HUDEP-2 (cell line): ENCODE data around the gene CFLAR.
A peak's percentile ranks its signal among the peaks of the same experiment; 100 is the strongest.
"Not testable (repeated sequence)": the region's sequence is repeated elsewhere in the genome, so short reads cannot be mapped to it uniquely, and the experiment has no call there.

Experiments
- DNase-seq, 76 experiments: peaks; one replicate each; lab custom pipeline; 2025; ENCODE audit not compliant: unreplicated experiment in 76 of 76; lab: John Stamatoyannopoulos, UW

CFLAR gene

GRCh38 chr2:201118121-201118960 is 2.4 kb downstream of the CFLAR start:
- DNase-seq, result peak in 74 of 76 experiments; percentile 20 to 90 (median 76)

DNA sequence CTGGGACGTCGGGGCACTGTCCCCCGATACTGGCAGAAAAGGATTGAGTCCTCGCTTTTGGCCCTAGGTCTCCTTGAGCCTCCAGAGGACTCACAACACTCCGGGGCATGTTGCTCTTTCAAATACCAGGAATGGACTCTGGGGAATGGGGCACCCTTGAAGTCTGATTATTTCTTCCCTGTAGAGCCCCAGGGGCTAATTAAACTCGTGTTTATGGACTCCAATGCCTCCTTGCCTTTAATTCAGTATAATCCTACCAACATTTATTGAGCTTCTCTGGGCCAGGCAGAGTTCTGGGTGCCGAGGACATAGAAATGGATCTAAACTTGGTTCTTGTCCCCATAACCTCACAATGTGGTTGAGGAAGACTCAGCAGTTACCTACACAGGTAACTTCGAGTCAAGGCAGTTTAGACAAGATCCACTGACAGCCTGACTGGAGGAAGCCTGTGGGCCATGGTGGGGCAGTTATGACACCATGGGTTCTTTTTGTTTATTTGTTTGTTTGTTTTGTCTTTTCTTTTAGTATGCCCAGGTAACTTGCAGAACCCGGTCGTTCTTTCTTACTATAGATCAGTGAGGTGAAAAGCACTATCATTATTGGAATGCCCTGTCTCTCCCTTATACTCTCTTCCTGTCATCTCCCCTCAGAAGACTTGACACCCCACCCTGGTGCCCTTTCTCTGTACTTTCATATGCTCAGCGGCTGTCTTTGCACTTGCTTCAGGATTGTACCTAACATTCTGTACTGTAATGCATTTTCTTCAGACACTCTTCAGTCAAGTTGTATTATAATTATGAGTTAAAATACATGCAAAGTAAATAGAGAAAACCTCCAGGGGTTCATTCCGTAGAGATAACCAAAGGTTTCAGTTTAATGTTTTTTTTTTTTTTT is 3.2 kb downstream of the CFLAR start:
- DNase-seq, result peak in 27 of 76 experiments; percentile 8 to 76 (median 49)

GRCh38 chr2:201122276-201122675 is 6.3 kb downstream of the CFLAR start:
- no peak for DNase-seq

- DNase-seq, result peak in 18 of 76 experiments; percentile 7 to 46 (median 20)
Measured at GRCh38 chr2:201126308-201127151, 10.6 kb downstream of the CFLAR start.

DNA sequence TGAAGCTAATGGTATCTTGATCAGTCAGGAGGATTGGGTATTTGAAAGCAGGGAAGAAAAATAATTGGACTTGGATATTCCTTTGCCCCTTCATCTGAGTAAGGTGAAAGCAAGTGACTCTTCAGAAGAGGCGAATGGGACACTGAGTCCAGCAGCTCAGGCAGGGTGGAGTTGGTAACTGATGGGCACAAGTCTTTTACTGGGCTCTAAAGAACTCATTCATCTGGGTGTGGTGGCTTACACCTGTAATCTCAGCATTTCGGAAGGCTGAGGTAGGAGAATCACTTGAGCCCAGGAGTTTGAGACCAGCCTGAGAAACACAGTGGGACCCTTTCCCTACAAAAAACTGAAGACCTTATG is 11.2 kb downstream of the CFLAR start:
- DNase-seq, result peak in 3 of 76 experiments; percentile 38 to 46 (median 44)

DNA sequence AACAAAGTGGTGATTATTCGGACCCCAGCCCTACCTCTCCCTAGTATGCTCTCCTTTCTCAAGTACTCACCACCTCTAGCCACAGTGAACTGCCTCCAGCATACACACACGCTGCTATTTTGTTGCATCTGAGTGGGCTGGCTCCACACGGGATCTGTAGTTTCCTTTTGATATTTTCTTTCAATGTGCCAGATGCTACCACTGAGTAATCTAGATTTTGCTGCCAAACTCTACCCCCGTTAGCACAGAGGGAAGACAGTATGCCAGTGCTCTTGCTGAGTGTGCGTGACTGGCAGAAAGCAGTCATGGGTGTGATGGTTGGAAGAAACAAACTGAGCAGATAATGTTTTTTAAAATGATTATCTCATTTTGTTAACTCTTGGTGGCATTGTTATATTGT is 11.6 kb downstream of the CFLAR start:
- peak in 67 of 76 experiments; percentile 1 to 75 (median 38) for DNase-seq

DNA sequence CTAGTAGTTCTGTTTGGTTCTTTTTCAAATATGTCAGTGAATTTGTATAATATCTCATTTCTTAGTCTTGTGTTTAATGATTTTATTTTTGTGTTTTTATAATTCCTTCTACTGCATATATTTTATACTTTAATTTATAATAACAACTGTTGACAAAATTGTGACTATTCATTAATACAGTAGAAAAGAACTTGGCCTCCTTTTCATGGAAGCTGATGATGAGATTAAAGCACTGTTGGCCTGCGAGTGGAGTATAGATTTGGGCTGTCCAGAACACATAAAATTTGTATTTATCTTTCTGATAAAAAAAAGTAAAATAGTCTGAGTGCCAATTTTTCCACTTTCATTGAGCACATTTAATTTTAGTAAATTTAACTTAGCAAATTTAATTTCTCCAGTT is 12.1 kb downstream of the CFLAR start:
- DNase-seq, result peak in 1 of 76 experiments; percentile 24

DNA sequence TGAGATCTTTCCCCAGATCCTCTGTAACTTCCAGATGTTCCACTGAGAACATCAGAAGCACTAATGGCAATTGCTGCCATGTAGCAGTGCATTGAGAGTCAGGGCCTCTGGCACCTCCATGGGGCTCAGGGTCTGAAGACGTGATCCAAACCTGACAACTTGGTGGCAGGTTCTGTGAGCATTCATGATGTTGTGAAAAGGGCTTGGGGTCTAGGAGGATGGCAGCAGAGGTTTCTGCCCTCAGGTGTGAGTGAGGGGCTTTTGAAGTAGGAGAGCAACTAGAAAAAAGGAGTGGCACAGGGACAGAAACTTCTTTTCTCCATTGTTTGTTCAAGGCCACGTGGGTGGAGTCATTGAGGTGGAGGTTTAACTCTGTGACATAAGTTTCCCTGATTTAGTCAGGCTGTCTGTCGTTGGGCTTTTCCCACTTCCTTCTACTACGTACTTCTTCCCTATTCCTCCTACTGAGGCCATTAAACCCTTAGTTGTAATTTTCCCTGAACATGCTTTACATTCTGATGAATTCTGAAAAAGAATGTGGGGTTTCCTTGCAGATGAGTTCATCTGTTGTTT is 13.1 kb downstream of the CFLAR start:
- peak in 3 of 76 experiments; percentile 14 to 34 (median 26) for DNase-seq

- peak in 18 of 76 experiments; percentile 1 to 53 (median 26) for DNase-seq
Measured at GRCh38 chr2:201130524-201131186, 14.7 kb downstream of the CFLAR start.

- no peak for DNase-seq
Measured at GRCh38 chr2:201132518-201132917, 16.6 kb downstream of the CFLAR start.

DNA sequence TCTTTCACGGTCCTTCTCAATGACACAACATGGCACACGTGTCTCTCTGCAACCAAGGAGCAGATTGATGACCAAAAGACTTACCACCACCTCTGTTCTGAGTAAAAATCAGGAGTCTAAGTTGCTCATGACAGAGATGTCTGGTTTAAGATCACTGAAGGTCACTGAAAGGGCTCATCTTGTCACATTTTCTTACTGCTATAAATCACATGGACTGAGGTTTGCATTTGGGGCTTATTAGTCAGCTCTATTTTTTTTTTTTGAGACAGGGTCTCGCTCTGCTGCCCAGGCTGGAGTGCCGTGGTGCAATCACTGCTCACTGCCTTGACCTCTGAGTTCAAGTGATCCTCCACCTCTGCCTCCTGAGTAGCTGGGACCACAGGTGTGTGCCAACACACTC is 19.4 kb downstream of the CFLAR start:
- no peak for DNase-seq

DNA sequence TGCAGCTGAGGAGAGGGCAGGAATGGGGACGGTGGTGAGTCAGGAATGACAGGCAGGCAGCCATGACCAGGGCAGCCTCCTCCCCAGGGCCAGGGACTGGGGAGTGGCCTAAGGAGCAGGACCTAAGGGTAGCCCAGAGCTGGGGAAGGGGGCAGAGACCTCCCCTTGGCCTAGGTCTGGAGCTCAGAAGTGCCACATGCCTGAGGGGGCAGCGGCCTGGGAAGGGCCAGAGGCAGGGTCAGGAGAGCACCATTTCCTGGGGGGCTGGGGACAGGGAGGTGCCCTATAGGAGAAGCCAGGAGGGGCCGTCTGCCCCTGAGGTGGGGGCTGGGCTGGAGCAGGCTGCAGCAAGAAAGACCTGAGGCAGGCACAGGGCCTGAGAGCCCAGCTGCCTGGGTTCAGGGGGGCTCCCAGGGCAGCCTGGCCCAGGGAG is 20.9 kb downstream of the CFLAR start:
- no peak for DNase-seq

GRCh38 chr2:201137505-201138400 is 21.8 kb downstream of the CFLAR start:
- no peak for DNase-seq

DNA sequence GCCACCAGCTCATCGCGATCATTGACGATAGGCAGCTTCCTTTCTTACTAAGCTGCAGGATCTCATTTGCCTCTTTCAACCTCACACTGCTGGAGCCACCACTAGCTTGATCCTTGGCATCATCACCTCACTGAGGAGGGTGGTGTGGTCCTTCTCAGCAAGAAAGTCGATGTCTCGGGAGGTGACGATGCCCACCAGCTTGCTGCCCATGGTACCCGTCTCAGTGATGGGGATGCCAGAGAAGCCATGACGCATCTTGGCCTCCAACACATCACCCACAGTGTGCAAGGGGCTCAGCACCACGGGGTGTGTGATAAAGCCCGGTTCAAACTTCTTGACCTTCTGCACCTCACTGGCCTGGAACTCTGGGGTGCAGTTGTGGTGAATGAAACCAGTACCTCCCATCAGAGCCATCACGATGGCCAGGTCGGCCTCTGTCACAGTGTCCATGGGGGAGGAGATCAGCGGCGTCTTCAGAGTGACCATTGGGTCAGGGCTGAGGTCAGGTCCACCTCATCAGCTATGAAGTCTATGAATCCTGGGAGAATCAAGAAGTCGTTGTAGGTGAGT is 22.5 kb downstream of the CFLAR start:
- DNase-seq, result no peak

DNA sequence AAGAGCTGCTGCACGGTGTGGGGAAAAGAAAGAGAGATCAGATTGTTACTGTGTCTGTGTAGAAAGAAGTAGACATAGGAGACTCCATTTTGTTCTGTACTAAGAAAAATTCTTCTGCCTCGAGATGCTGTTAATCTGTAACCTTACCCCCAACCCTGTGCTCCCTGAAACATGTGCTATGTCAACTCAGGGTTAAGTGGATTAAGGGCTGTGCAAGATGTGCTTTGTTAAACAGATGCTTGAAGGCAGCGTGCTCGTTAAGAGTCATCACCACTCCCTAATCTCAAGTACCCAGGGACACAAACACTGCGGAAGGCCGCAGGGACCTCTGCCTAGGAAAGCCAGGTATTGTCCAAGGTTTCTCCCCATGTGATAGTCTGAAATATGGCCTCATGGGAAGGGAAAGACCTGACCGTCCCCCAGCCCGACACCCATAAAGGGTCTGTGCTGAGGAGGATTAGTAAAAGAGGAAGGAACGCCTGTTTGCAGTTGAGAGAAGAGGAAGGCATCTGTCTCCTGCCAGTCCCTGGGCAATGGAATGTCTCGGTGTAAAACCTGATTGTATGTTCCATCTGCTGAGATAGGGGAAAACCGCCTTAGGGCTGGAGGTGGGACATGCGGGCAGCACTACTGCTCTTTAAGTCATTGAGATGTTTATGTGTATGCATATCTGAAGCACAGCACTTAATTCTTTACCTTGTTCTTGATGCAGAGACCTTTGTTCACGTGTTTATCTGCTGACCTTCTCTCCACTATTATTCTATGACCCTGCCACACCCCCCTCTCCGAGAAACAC is 23.2 kb downstream of the CFLAR start:
- not testable (repeated sequence) for DNase-seq

DNA sequence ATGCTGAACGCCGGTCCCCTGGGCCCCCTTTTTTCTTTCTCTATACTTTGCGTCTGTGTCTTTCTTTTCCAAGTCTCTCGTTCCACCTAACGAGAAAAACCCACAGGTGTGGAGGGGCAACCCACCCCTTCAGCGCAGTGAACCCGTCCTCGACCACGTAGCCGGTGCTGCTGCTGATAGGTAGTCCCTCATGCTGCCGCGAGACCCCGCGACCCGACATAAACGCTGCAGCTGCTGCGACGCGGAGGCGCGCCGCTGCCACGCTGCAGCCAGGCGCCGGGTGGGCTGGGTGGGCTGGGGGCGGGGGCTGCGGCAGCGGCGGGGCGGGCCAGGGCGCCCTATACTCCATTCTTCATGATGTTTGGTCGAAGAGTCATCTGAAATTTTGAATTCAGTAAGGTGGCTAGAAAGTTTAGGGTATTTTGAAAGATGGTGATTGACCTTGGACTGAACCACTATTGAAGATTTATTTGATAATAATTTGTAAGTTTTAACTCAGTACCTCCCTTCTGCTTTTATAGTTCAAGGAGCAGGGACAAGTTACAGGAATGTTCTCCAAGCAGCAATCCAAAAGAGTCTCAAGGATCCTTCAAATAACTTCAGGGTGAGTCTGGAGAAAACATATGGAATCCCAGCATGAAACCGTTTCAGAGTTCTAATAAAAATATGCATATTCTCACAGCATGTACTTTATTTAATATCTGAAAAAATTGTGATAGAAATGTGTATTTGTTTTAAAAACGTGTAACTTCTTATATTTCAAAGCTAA is 24.1 kb downstream of the CFLAR start:
- DNase-seq, result no peak
